Measurements from ENCODE around the gene HDAC4. TPM values are rescaled to one million over a fixed set of nuclear protein-coding genes. Genes with fewer than 3 reads are reported as not detected.

The HDAC4 gene
- total and polyA plus RNA-seq, 10 of the 15 experiments (the other 5 are each of a cell fraction or from before 2014, with no cell fraction given): 0.22 to 15.7 (median 4.8) TPM

GRCh38 chr2:239299218-239299939 lies 101.4 kb downstream of the HDAC4 start:
- 84% methylated on average over 19 of the region's 19 CpGs for WGBS (ENCODE audit: insufficient coverage, insufficient replicate concordance, low lambda C conversion rate, missing lambda C conversion rate)
- Histone ChIP-seq H3K4me3 (no peak overlapping the region), H3K27ac (ENCODE audit: control insufficient read depth, insufficient read depth) (no peak overlapping the region), H3K79me2 (ENCODE audit: control insufficient read depth, insufficient read depth, low read length) (no peaks in the 10 kb centered on the region), H3K36me3 (ENCODE audit: control insufficient read depth in 2 of 2, insufficient read depth in 2 of 2, low read length in 1 of 2) (no peaks in the 10 kb centered on the region), H4K20me1 (ENCODE audit: control insufficient read depth, insufficient read depth) (no peaks in the 10 kb centered on the region; the same call in none of the 2 replicates), H3K4me1 (ENCODE audit: control insufficient read depth, insufficient read depth, low read length) (peaks cover 15% of the 10 kb centered on the region), H3K27me3 (replicated peaks in 1 of 2; ENCODE audit: control insufficient read depth in 2 of 2, insufficient read depth in 2 of 2, low read length in 1 of 2) (no peaks in the 10 kb centered on the region), H3K9me3 (replicated peaks; ENCODE audit: control insufficient read depth, insufficient read depth, low read length) (no peaks in the 10 kb centered on the region), H3K4me2 (ENCODE audit: control insufficient read depth, insufficient read depth) (no peak overlapping the region), H3K9ac (ENCODE audit: control insufficient read depth, insufficient read depth, low read length) (no peak overlapping the region), H2AFZ (ENCODE audit: control insufficient read depth, low read depth, low read length) (no peak overlapping the region)
- ChIA-PET RAD21 (ENCODE audit: unreplicated experiment) (no interaction called here), CTCF (no interaction called here), SMC1A (ENCODE audit: uncharacterized antibody, unreplicated experiment) (no interaction called here), POLR2A (no interaction called here)
- ATAC-seq (no peak), FAIRE-seq (no peak), DNase-seq (ENCODE audit: low read depth, low spot score) (no peak)
- in situ Hi-C loops (cut with MboI): no loop called here
- no TSS peak for BruUV-seq (replicated peaks)
- TF ChIP-seq PRDM15 (CRISPR knock-in tag; IDR thresholded peaks at IDR 0.05): no peak
- no peak for TF ChIP-seq NFXL1 (IDR thresholded peaks at IDR 0.05; ENCODE audit: borderline replicate concordance)
- no peak for TF ChIP-seq PAX8 (IDR thresholded peaks at IDR 0.05)
- TF ChIP-seq TARDBP (IDR thresholded peaks at IDR 0.05; ENCODE audit: borderline replicate concordance): no peak
- intact Hi-C loops (cut with micrococcal nuclease; ENCODE audit: unreplicated experiment): no loop called here

All from GM12878 (cell line).